GM19035 (cell line): Measurements from ENCODE around the gene ITPRID2.

Experiments used
- ATAC-seq: cut with Tn5 transposase; IDR thresholded peaks from one replicate; pipeline ENCODE4 v1.9.1; 2021; ENCODE audit not compliant: unreplicated experiment

The ITPRID2 gene

GRCh38 chr2:181879295-181879694 is 12.2 kb upstream of the ITPRID2 start:
- no peak for ATAC-seq

GRCh38 chr2:181882246-181883020 is 9.1 kb upstream of the ITPRID2 start:
- ATAC-seq: no peak

GRCh38 chr2:181884601-181885000 is 6.9 kb upstream of the ITPRID2 start:
- no peak for ATAC-seq

- no peak for ATAC-seq
These were observed 6.4 kb upstream of the ITPRID2 start for GRCh38 chr2:181885096-181885495.

- ATAC-seq: no peak
These were observed 5.3 kb upstream of the ITPRID2 start for GRCh38 chr2:181886192-181886591.

GRCh38 chr2:181887045-181887444 is 4.5 kb upstream of the ITPRID2 start:
- ATAC-seq: no peak

- ATAC-seq: no peak
These were observed 1.8 kb upstream of the ITPRID2 start for GRCh38 chr2:181889776-181890175.

GRCh38 chr2:181890271-181890670 is 1.3 kb upstream of the ITPRID2 start:
- no peak for ATAC-seq

- peak; percentile 60 for ATAC-seq
These were observed 652 bp downstream of the ITPRID2 start for GRCh38 chr2:181891966-181892798.

- no peak for ATAC-seq
These were observed 1.4 kb downstream of the ITPRID2 start for GRCh38 chr2:181892799-181893435.

- ATAC-seq: no peak
These were observed 2.9 kb downstream of the ITPRID2 start for GRCh38 chr2:181894381-181894780.

- no peak for ATAC-seq
These were observed 4.3 kb downstream of the ITPRID2 start for GRCh38 chr2:181895818-181896217.

GRCh38 chr2:181896286-181896685 is 4.8 kb downstream of the ITPRID2 start:
- no peak for ATAC-seq

GRCh38 chr2:181900007-181900651 is 8.6 kb downstream of the ITPRID2 start:
- ATAC-seq: no peak

- no peak for ATAC-seq
These were observed 11.1 kb downstream of the ITPRID2 start for GRCh38 chr2:181902625-181903024.

- peak; percentile 47 for ATAC-seq
These were observed 12.6 kb downstream of the ITPRID2 start for GRCh38 chr2:181904022-181904632.

- peak; percentile 57 for ATAC-seq
These were observed 15.5 kb downstream of the ITPRID2 start for GRCh38 chr2:181907057-181907456.

GRCh38 chr2:181907635-181908034 is 16.1 kb downstream of the ITPRID2 start:
- no peak for ATAC-seq

GRCh38 chr2:181910028-181910831 is 18.7 kb downstream of the ITPRID2 start:
- ATAC-seq: no peak

- no peak for ATAC-seq
These were observed 20.3 kb downstream of the ITPRID2 start for GRCh38 chr2:181911830-181912229.
